ENCODE measurements around the gene CD40. TPM values are rescaled to one million over a fixed set of nuclear protein-coding genes. Genes with fewer than 3 reads are reported as not detected.
A peak's percentile ranks its signal among the peaks of the same experiment; 100 is the strongest.

Gene CD40
- total RNA-seq, 1 donor from 2014 or later: 4.7 TPM

GRCh38 chr20:46083531-46084061 is 34.5 kb upstream of the CD40 start:
- Histone ChIP-seq H3K4me3 (ENCODE audit: low read depth, low read length) (no peak overlapping the region), H3K27me3 (ENCODE audit: control insufficient read depth, insufficient read depth, low read length) (no peaks in the 10 kb centered on the region), H3K36me3 (ENCODE audit: control insufficient read depth, insufficient read depth, low read length) (peaks cover 6% of the 10 kb centered on the region)
- DNase-seq (ENCODE audit: low read depth): no peak
- no peak for TF ChIP-seq CTCF (IDR thresholded peaks at IDR 0.05; ENCODE audit: insufficient read depth, low read length, severe bottlenecking)
- FAIRE-seq: no peak

GRCh38 chr20:46084805-46085178 is 33.3 kb upstream of the CD40 start:
- FAIRE-seq (no peak), DNase-seq (ENCODE audit: low read depth) (no peak)
- TF ChIP-seq CTCF (IDR thresholded peaks at IDR 0.05; ENCODE audit: insufficient read depth, low read length, severe bottlenecking): no peak
- H3K4me3 ChIP-seq (ENCODE audit: low read depth, low read length): no peak overlapping the region
- H3K36me3 ChIP-seq (ENCODE audit: control insufficient read depth, insufficient read depth, low read length): no peaks in the 10 kb centered on the region
- no peaks in the 10 kb centered on the region for H3K27me3 ChIP-seq (ENCODE audit: control insufficient read depth, insufficient read depth, low read length)

GRCh38 chr20:46085179-46085851 is 32.8 kb upstream of the CD40 start:
- no peak for FAIRE-seq
- H3K4me3 ChIP-seq (ENCODE audit: low read depth, low read length): no peak overlapping the region
- peak; percentile 47 for DNase-seq (ENCODE audit: low read depth)
- no peak for TF ChIP-seq CTCF (IDR thresholded peaks at IDR 0.05; ENCODE audit: insufficient read depth, low read length, severe bottlenecking)
- H3K36me3 ChIP-seq (ENCODE audit: control insufficient read depth, insufficient read depth, low read length): no peaks in the 10 kb centered on the region
- H3K27me3 ChIP-seq (ENCODE audit: control insufficient read depth, insufficient read depth, low read length): no peaks in the 10 kb centered on the region

- DNase-seq (ENCODE audit: low read depth): peak; percentile 17
- Histone ChIP-seq H3K27me3 (ENCODE audit: control insufficient read depth, insufficient read depth, low read length) (no peaks in the 10 kb centered on the region), H3K36me3 (ENCODE audit: control insufficient read depth, insufficient read depth, low read length) (no peaks in the 10 kb centered on the region), H3K4me3 (ENCODE audit: low read depth, low read length) (no peak overlapping the region)
- peak; percentile 34 for TF ChIP-seq CTCF (IDR thresholded peaks at IDR 0.05; ENCODE audit: insufficient read depth, low read length, severe bottlenecking)
- FAIRE-seq: no peak
Observed at GRCh38 chr20:46087161-46087560, 31.0 kb upstream of the CD40 start.

GRCh38 chr20:46088409-46089166 is 29.5 kb upstream of the CD40 start:
- no peak for TF ChIP-seq CTCF (IDR thresholded peaks at IDR 0.05; ENCODE audit: insufficient read depth, low read length, severe bottlenecking)
- no peaks in the 10 kb centered on the region for H3K27me3 ChIP-seq (ENCODE audit: control insufficient read depth, insufficient read depth, low read length)
- no peaks in the 10 kb centered on the region for H3K36me3 ChIP-seq (ENCODE audit: control insufficient read depth, insufficient read depth, low read length)
- H3K4me3 ChIP-seq (ENCODE audit: low read depth, low read length): peak overlapping the region; percentile 76
- peak; percentile 30 for DNase-seq (ENCODE audit: low read depth)
- FAIRE-seq: no peak
